Osteocyte (in vitro differentiated cells): Measurements from ENCODE around the gene LMBR1. TPM values are rescaled to one million over a fixed set of nuclear protein-coding genes. Genes with fewer than 3 reads are reported as not detected.

Source experiments
- DNase-seq: peaks from one replicate; pipeline ENCODE4 v3.0.0; 2021; ENCODE audit warnings: mixed read lengths; ENCODE audit not compliant: unreplicated experiment; ENCODE audit errors: extremely low spot score
- H3K27ac Mint-ChIP-seq: one replicate; pipeline ENCODE4 v1.8.0; 2021; ENCODE audit warnings: mild to moderate bottlenecking, mixed read lengths; ENCODE audit not compliant: unreplicated experiment
- H3K27me3 Mint-ChIP-seq: one replicate; pipeline ENCODE4 v1.8.0; 2021; ENCODE audit warnings: mixed read lengths; ENCODE audit not compliant: unreplicated experiment
- H3K36me3 Mint-ChIP-seq: one replicate; pipeline ENCODE4 v1.8.0; 2021; ENCODE audit warnings: mixed read lengths; ENCODE audit not compliant: unreplicated experiment
- H3K4me1 Mint-ChIP-seq: one replicate; pipeline ENCODE4 v1.8.0; 2021; ENCODE audit warnings: mixed read lengths; ENCODE audit not compliant: unreplicated experiment
- H3K4me3 Mint-ChIP-seq: one replicate; pipeline ENCODE4 v1.8.0; 2021; ENCODE audit warnings: mild to moderate bottlenecking, moderate library complexity, mixed read lengths; ENCODE audit not compliant: unreplicated experiment
- H3K9me3 Mint-ChIP-seq: one replicate; pipeline ENCODE4 v1.8.0; 2021; ENCODE audit warnings: mixed read lengths; ENCODE audit not compliant: unreplicated experiment
- total RNA-seq: library from RNA; stranded (reverse); gene quantifications from 2 replicates; pipeline ENCODE4 v1.2.1, GENCODE V29; 2021
- TF ChIP-seq, protein P1 (sequence below): fragments of 200-600 bp; sonication (generic); IDR thresholded peaks from 2 replicates; pipeline ENCODE4 v1.5.0; 2021; ENCODE audit warnings: antibody characterized with exemption, mild to moderate bottlenecking, moderate library complexity

Gene LMBR1
- total RNA-seq, 1 donor from 2014 or later = 55.8 TPM

GRCh38 chr7:156629873-156630272 is 263.1 kb downstream of the LMBR1 start:
- no peak for DNase-seq
- TF ChIP-seq, protein P1, sequence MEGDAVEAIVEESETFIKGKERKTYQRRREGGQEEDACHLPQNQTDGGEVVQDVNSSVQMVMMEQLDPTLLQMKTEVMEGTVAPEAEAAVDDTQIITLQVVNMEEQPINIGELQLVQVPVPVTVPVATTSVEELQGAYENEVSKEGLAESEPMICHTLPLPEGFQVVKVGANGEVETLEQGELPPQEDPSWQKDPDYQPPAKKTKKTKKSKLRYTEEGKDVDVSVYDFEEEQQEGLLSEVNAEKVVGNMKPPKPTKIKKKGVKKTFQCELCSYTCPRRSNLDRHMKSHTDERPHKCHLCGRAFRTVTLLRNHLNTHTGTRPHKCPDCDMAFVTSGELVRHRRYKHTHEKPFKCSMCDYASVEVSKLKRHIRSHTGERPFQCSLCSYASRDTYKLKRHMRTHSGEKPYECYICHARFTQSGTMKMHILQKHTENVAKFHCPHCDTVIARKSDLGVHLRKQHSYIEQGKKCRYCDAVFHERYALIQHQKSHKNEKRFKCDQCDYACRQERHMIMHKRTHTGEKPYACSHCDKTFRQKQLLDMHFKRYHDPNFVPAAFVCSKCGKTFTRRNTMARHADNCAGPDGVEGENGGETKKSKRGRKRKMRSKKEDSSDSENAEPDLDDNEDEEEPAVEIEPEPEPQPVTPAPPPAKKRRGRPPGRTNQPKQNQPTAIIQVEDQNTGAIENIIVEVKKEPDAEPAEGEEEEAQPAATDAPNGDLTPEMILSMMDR = no peak
- no peak overlapping the region for H3K4me3 Mint-ChIP-seq
- H3K27me3 Mint-ChIP-seq = no peaks in the 10 kb centered on the region
- H3K4me1 Mint-ChIP-seq = no peaks in the 10 kb centered on the region
- no peak overlapping the region for H3K27ac Mint-ChIP-seq
- H3K9me3 Mint-ChIP-seq = peaks cover 17% of the 10 kb centered on the region
- H3K36me3 Mint-ChIP-seq = no peaks in the 10 kb centered on the region

- Mint-ChIP-seq H3K9me3 (peaks cover 17% of the 10 kb centered on the region), H3K27me3 (no peaks in the 10 kb centered on the region), H3K27ac (no peak overlapping the region), H3K4me1 (no peaks in the 10 kb centered on the region), H3K4me3 (no peak overlapping the region), H3K36me3 (no peaks in the 10 kb centered on the region)
- DNase-seq = no peak
- TF ChIP-seq, protein P1 = no peak
Observed at GRCh38 chr7:156628562-156628961, 264.4 kb downstream of the LMBR1 start.

Other genes with a start within 250 kb of the LMBR1 start
- 21.3 and 22.6 TPM in 2 replicates for gene NOM1, start 56.5 kb upstream of the LMBR1 start, total RNA-seq
- gene MNX1, start 117.5 kb upstream of the LMBR1 start, total RNA-seq = not detected in 2 replicates
- 59.6 and 62.9 TPM in 2 replicates for gene UBE3C, start 245.7 kb upstream of the LMBR1 start, total RNA-seq